OCI-LY7 (cell line): ENCODE results near the gene PPM1F.

Experiments
- EZH2phosphoT487 ChIP-seq: fragments of 200-600 bp; sonication (generic); IDR thresholded peaks from 2 replicates; pipeline ENCODE4 v1.6.1; 2018; ENCODE audit warnings: low read depth, borderline replicate concordance, mild to moderate bottlenecking, mixed run types, antibody characterized with exemption, low read length, moderate library complexity, mixed read lengths
- TF ChIP-seq, protein P1 (sequence below): fragments of 200-600 bp; sonication (generic); conservative IDR thresholded peaks from 2 replicates; pipeline ENCODE4 v1.5.1; 2014; ENCODE audit warnings: mild to moderate bottlenecking, antibody characterized with exemption, low read length, moderate library complexity, mixed read lengths

DNA sequence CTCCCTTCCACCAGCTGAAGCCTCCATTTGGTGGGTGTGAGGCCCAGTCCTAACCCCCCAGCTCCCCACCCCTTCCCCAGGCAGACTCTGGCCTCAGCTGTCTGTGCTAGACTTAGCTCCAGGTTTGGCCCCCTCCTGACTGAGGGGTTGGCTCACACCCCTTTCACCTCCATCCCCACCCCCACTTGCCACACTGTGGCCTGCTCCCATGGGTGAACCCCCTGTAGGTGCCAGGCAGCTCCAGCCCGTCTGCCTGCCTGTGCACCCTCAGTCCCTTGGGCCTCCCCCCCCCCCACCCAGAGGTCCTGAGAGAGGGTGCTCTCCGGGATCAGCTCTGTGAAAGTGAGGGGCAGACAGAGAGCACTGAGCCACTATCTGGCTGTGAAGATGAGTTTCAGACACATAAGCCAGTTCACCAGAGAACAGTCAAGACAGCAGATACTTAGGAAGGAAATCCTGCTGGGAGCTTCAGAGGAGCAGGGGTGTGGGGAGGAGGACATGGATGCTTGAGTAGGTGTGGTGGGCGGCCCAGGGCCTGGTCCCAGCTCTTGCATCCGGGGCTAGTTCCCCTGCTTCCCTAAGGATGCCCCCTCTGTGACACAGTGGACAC, 36.2 kb downstream of the PPM1F start:
- TF ChIP-seq, protein P1, sequence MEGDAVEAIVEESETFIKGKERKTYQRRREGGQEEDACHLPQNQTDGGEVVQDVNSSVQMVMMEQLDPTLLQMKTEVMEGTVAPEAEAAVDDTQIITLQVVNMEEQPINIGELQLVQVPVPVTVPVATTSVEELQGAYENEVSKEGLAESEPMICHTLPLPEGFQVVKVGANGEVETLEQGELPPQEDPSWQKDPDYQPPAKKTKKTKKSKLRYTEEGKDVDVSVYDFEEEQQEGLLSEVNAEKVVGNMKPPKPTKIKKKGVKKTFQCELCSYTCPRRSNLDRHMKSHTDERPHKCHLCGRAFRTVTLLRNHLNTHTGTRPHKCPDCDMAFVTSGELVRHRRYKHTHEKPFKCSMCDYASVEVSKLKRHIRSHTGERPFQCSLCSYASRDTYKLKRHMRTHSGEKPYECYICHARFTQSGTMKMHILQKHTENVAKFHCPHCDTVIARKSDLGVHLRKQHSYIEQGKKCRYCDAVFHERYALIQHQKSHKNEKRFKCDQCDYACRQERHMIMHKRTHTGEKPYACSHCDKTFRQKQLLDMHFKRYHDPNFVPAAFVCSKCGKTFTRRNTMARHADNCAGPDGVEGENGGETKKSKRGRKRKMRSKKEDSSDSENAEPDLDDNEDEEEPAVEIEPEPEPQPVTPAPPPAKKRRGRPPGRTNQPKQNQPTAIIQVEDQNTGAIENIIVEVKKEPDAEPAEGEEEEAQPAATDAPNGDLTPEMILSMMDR: no peak
- TF ChIP-seq EZH2phosphoT487: no peak
